Measurements from ENCODE around the gene TRMT2A.
"Not testable (repeated sequence)": the region's sequence is repeated elsewhere in the genome, so short reads cannot be mapped to it uniquely, and the experiment has no call there.

The TRMT2A gene

DNA sequence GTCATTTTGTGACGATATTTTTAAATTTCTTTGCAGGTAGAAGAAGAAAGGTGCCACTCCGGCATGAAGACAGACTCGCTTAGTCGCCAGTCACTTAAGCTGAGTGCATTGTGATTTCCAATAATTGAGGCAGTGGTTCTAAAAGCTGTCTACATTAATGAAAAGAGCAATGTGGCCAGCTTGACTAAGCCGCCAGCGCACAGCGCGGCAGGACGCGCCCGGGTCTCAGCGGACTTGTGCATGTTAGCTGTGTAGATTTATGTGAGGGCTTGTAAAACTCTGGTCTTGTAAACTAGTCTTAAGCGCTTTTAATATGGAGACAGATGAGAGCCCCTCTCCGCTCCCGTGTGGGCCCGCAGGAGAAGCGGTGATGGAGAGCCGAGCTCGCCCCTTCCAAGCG lies 31.4 kb downstream of the TRMT2A start:
- DNase-seq (ENCODE audit: low read depth), result no peak

DNA sequence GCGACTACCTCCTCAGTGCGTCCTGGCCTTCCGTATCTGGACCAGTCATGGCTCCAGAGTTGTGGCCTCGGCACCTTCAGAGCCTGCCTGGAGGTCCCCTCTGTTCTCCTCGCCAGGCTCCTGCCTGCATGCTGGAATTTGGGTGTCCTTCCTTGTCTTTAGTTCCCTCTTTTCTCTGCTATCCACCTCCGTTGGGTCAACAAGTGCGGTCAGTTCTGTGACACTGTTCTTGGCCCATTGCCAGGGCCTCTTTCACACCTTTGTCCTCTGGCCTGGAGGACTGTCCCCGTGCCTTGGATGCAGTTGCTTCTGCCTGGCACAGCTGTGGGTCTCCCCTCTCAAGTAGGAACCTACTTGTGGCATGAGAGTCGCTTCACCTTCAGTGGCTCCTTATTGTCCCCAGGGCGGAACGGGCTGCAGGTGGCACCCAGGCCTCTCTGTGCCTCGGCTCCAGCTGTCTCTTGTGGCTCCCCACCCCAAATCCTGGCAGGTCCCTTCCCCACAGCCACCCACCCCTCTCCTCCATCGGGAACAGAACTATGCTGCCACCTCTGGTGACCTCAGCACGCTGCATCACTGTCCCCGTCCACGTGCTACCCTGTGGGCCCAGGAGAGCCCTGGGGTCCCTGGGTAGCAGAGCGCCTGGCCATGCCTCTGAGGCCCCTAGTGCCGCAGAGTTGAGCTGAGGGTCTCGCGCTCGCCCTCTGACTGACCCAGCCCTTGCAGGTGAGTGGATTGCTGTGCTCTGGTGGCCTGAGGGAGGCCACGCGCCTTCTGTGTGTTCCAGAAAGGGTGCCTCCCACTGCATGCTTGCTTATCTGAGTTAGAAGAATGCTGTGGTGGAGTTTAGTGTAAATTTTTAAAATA lies 32.2 kb downstream of the TRMT2A start:
- DNase-seq (ENCODE audit: low read depth), result no peak

DNA sequence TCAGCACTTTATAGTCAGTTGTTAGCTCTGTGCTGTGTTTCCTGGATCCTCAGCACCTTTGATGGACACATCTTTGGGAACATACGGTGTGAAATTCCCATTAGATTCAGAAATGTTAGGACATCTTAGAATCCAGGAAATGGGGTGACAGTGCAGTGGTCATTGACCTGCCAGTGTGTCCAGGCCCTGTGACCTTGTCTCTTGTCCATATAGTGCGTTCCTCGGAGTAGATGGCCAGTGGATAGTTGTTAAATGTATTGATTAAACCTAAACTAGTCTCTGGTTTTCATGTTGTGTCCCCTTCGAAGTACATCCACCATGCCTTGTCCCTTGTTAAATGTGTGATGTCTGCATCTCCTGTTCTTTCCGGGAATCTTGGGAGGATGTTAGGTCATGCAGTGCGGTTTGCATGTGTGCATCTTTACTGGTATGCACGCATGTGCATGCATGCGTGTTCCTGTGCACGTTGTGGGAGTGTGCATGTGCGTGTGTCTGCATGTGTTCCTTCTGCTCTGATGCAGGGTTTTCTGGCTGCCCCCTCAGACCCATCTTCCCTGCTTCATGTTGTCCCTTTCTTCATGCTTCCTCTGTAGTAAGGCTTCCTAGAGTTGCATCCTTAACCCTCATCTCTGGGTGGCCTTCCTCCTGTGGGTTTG lies 33.0 kb downstream of the TRMT2A start:
- DNase-seq (ENCODE audit: low read depth), result no peak

DNA sequence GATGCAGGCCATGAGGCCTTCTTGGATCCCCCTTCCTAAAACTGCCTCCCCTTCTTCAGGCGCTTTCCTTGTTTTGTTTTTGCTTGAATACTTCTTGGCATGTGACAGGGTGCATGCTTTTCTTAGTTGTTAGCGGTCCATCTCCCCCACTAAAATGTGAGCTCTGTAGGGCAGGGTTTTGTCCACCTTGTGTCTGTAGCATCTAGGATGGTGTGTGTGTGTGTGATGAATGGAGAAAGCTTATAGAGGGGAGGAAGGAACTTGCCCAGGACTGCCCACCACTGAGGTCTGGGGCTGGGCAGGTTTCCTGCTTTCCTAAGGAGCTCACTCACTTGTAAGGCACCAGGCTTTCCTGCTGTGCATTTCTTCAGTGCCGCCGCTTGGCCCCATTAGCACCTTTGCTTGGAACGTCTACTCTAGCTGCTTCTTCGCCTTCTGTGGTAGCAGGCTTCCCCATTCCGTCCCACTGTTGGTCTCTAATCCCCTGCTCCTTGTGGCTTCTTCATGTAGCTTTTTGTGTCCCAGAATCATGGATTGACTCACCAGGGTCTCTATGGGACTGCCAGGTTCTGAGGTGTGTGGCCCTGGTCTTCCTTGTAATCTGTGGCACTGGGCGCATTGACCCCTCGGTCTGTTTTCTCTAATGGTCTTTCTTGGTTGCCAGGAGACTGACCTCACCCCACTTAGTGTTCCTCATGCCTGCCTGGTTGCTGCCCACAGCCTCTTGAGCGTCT lies 33.7 kb downstream of the TRMT2A start:
- no peak for DNase-seq (ENCODE audit: low read depth)

DNA sequence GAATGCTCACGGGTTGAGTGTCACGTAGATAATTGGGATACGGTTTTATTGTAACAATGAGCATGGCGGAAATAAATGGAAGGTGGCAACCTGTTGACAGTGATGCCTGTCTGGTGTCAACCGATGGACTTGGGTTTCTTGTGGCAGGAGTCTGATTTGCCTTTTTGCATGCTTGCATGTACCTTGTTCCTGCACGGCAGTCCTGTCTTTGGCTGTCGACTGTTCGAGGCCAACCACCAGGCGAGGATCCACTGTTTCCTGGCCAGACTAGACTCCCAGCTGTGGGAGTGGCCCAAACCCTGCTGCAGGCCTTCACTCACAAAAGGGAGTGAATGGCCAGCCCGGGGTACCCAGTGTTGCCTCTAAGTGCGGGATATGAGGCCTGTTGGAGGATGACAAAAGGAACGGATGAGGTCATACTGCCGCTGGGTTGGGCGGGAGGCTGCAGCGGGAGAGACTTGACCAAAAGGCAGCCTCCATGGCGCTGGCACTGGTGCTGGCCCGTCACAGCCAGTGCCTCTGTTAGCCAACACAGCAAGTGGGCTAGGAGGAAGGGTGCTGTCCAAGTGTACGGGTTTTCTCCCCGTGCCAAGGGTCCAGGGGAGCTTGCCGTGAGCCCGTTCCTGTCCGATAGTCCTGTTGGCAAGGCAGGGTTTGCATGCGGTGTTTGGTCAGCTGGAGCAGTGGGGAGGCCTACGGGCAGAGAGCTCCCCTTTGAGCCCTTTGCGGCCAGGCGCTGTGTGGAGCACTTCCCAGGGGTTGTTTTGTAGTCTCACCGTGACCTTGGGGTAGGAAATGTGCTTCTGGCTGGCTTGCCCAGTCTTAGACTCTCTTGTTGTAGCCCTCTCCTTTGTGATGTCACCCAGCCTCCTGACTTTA lies 36.0 kb downstream of the TRMT2A start:
- DNase-seq (ENCODE audit: low read depth), result no peak

DNA sequence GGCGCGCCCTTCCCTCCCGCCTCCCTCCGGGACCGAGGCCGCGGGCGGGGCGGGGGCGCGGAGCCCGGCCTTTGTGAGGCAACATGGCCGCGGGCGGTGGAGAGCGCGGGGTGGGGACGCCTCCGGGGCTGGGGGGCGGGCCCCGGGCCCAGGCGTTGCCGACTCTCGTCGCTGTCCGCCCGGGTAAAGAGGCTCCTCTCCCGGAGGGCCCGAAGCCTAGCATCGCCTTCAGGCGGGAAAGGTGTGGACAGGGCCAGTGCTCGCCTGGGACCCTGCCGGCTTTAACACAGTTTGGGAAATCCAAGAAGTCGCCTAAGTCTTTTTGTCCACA lies 36.6 kb downstream of the TRMT2A start:
- peak; percentile 55 for DNase-seq (ENCODE audit: low read depth)

DNA sequence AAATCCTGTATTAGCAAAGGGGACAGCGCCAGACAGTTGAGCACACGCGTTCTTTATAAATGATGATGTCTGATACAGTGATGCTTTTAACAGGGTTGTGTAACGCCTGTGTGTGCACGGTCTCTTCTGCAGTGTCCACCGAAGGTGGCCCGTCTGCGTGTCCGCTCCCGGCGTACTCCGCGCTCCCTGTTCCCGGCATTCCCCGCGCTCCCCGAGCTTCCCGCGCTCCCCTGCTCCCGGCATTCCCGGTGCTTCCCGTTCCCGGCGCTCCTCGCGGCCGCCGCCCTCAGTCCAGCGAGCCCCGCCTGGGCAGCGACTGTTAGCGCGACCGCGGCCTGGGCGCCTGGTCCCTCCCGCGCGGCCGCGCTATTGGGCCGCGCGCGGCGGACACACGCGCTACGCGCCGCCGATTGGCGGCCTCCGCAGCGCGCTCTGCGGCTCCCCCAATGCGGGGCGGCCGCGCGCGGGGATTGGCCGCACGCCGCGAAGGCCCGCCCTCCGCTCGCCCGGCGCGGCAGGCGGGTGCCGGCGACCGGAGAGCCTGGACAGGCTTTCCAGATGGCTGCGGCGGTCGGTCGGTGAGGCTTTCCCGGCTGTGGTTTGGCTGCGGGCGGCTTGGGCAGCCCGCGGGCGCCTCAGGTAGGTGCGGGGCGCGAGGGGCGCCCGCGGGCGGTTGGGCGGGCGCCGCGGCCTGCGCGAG lies 37.1 kb downstream of the TRMT2A start, which contains the start of gene DGCR8:
TSS of gene DGCR8 (plus strand) at position 497 of the 700 bp plus-strand sequence. CDS start 5,723 bp downstream, outside the sequence.
- peak; percentile 54 for DNase-seq (ENCODE audit: low read depth)

DNA sequence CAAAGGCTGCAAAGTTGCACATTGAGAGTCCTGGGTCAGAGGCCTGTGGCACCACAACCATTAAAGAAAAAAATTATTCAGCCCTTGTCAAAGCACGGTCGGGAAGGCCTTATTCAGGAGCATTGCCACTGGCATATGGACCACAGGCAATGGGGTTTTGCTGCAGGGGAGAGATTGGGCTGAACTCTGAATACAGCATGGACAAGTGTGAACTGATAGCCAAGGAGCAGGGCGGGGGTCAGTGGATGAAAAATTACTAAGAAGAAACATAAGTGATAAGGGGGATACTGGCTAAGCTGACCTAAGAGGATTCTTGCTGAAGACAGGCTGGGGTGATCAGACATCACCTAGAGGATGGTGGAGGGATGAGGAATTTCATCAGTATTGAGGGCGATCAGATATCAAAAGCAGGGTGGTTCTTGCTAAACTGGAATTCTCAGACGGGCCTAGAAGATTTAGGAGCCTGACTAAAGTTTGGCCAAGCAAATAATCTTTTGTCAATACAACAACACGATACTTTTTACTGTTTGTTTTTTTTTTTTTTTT lies 40.3 kb downstream of the TRMT2A start:
- DNase-seq (ENCODE audit: low read depth), result no peak

DNA sequence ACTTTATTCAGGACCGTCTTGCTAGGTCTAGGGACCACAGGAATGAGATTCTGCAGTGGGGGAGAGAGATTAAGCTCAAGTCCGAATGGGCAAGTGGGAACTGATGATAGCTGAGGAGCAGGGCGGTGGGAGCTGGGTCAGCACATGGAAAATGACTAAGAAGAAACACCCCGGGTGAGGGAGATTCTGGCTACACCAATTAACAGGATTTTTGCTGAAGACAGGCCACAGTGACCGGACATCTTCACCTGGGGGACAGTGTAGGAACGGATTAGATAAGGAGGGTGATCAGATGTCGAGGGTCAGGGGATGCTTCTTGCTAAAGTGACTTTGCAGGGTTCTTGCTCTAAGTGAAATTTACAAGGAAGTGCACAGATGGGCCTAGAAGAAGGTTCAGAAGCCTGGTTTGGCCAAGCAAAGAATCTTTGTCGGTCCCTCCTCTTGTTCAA lies 45.5 kb downstream of the TRMT2A start:
- DNase-seq (ENCODE audit: low read depth), result no peak

DNA sequence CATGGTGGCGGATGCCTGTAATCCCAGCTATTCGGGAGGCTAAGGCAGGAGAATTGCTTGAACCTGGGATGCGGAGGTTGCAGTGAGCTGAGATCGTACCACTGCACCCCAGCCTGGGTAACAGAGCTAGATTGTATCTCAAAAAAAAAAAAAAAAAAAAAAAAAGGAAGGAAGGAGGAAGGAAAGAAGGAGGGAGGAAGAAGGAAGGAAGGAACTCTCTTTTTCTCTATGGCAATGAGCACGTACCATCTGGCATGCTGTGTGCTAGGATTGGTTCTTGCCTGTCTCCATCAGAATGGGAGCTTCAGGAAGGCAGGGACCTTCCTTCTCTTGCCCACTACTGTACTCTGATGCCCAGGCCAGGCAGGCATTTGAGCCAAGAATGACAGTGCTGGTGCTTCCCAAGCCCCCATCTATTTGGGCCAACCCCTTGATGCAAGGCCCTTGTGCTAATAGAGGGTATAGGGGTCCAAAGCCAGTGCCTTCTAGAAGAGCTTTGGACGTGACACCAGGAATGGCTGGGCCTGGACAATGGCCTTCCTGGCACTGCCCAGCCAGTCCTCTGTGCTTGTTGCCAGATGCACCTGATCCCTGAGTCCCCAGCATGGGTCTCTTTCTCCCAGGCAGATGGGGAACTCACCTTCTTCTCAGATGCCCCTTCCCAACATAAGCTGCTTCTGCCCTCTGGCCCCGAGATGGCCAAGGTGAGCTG lies 47.5 kb downstream of the TRMT2A start:
- DNase-seq (ENCODE audit: low read depth), result no peak

DNA sequence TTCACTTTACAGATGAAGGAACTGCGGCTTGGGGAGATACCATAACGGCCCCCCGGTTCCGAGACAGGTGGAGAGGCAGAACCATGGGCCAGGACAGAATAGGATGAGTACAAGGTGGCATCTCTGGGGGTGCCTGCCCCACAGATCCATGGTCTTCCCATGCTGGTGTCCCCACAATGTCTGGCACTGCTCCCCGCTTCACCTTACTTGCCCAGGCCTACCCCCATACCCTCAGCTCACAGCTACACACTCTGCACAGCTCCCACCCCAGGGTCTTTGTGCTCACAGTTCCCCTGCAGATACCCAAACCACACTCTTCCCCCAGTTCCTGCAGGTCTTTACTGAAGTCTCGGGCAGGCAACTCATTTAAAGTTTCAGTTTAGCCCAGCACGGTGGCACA lies 48.4 kb downstream of the TRMT2A start:
- DNase-seq (ENCODE audit: low read depth), result no peak

DNA sequence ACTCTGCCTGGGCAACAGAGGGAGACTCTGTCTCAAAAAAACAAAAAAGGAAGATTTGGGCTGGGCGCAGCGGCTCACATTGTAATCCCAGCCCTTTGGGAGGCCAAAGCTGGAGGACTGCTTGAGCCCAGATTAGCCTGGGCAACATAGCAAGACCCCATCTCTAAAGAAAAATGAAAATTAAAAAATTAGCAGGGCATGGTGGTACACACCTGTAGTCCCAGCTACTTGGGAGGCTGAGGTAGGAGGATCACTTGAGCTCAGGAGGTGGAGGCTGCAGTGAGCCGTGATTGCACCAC lies 49.7 kb downstream of the TRMT2A start:
- DNase-seq (ENCODE audit: low read depth), result not testable (repeated sequence)

DNA sequence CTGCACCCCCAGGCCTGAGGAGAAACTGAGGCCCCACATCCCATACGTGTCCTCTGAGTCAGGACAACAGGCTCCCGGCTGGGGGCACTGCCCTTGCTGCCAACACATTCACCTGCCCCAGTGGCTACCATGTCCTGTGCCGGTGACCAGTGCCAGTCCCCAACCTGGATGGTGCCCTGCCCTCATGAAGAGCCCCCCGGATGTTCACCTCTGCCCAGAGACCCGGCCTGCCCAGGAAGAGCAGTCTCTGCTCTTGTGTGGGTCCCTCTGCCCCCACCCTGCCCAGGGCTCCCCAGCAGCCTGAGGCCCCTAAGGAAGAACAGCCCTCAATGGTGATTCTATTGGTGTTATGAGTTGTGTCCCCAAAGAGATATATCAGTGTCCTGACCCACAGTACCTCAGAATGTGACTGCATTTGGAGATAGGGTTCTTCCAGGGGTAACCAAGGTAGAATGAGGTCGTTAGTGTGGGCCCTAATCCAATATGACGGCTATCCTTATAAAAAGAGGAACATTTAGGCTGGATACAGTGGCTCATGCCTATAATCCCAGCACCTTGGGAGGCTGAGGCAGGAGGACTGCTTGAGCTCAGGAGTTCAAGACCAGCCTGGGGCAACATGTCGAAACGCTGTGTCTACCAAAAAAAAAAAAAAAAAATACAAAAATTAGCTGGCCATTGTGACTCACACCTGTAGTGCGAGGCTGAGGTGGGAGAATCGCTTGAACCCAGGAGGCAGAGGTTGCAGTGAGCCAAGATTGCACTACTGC lies 50.2 kb downstream of the TRMT2A start:
- no peak for DNase-seq (ENCODE audit: low read depth)

DNA sequence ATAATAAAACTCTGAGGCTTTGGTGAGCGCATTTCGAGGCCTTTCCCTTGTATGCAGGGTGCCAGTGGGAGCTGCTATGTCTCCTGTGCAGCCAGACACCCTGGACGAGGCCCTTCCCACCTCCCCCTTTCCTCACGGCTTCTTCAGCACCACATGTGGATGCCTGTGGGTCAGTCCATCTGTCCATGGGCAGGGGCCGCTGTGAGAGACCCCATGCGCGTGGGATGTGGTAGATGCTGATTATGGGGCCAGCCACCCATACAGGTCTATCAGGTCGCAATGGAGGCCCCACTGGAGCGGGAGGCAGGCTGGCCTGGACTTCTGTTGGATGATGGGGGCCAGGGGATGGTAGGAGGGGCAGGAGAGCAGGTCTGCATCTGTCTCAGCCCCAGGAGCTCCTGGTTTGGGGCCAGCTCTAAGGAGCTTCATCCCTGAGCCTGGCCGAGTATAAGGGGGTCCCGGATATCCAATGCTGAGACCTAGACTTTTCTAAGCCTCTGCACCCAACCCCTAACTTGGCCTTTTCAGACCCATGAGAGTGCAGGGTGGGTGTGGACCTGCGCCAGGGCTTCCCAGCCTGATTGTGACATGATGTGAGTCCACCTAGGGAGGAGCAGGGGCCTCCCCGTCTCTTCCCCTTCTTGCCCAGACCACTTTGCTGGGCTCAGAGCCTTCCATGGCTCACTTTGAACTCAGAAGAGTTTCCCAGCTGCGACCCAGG lies 51.0 kb downstream of the TRMT2A start:
- DNase-seq (ENCODE audit: low read depth), result no peak

DNA sequence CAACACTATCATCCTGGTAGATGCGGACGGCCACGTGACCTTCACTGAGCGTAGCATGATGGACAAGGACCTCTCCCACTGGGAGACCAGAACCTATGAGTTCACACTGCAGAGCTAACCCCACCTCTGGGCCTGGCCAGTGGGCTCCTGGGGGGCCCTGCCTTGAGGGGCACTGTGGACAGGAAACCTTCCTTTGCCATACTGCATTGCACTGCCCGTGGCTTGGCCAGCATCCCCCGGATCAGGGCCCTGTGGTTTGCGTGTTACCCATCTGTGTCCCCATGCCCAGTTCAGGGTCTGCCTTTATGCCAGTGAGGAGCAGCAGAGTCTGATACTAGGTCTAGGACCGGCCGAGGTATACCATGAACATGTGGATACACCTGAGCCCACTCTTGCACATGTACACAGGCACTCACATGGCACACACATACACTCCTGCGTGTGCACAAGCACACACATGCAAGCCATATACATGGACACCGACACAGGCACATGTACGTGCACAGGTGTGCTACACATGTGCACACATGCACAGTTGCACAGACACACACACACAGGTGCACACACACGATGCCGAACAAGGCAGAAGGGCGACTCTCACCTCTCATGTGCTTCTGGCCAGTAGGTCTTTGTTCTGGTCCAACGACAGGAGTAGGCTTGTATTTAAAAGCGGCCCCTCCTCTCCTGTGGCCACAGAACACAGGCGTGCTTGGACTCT lies 52.3 kb downstream of the TRMT2A start:
- no peak for DNase-seq (ENCODE audit: low read depth)

DNA sequence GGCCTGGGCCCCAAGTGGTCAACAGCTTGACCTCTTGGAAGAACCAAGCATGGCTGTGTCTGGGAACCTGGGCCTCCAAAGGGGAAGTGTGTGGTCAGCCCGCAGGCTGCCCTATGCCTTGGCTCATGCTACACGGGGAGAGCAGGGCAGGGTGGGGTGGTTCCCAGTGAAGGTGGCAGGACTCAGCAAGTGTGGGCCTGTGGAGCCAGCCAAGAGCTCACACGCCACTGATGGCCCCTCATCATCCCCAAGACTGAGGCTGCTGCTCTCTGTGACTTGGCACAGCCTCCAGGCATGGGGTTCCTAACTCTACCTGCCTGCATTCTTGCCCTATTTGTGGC lies 52.9 kb downstream of the TRMT2A start:
- DNase-seq (ENCODE audit: low read depth), result no peak

DNA sequence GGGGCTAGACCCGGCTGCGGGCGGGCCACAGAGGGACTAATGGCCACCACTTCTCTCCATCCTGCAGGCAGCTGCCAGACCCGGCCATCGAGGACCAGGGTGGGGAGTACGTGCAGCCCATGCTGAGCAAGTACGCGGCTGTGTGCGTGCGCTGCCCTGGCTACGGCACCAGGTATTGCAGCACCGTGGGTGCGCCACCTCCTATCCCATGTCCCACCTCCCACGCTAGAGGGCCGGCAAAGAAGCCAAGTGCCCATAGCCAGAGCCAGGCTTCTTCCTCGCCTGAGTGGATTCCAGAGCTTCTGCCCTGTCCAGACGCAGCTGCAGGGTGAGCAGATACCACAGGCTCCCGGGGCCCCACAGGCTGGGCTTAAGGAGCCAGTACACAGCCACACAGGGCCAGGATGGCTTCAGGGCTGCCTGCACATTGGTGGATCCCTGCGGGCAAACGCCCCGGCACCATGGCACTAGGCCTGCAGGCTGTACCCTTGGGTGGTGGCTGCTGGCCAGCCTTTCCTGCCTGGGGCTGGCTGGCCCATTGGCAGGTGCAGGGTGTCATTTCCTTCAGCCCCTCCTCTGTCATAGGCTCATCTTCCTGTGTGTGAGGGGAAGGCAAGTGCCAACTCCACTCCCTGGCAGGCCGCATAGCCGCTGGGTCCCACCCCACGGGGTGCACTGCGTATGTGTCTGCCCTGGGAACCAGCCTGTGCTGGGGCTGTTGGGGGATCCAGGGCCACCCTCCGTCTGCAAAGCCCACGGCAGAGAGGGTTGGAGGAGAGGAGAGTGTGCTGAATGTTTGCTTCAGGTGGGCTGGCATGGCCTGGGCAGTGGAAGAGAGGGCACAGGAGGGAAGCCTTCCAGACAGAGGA lies 53.5 kb downstream of the TRMT2A start:
- no peak for DNase-seq (ENCODE audit: low read depth)

DNA sequence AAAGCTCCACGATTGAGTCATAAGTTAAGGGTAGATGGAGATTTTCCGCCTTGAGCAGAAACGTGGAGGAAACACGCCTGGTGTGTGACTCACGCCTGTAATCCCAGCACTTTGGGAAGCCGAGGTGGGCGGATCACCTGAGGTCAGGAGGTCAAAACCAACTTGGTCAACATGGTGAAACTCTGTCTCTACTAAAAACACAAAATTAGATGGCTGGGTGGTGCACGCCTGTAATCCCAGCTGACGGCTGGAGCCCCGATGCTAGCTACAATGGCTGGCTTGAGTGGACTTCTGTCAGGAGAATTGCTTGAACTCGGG lies 54.3 kb downstream of the TRMT2A start:
- DNase-seq (ENCODE audit: low read depth), result no peak

Measured in T follicular helper cell (primary cell).